H9 (cell line): ENCODE measurements around the gene MYL3. TPM values are rescaled to one million over a fixed set of nuclear protein-coding genes. Genes with fewer than 3 reads are reported as not detected.

Experiments
- DNase-seq: peaks from one replicate; pipeline ENCODE4 v3.0.0-alpha.2; 2017
- H2AFZ ChIP-seq: one replicate; pipeline ENCODE4 v1.6.1; 2013; ENCODE audit warnings: mild to moderate bottlenecking, low read length, control low read depth, moderate library complexity
- H2AK5ac ChIP-seq: 2 replicates; pipeline ENCODE4 v1.6.1; 2013; ENCODE audit warnings: low read length, control low read depth, mixed read lengths; ENCODE audit not compliant: insufficient read length
- H2BK120ac ChIP-seq: one replicate; pipeline ENCODE4 v1.6.1; 2013; ENCODE audit warnings: low read depth, mild to moderate bottlenecking, low read length, control low read depth, inconsistent platforms; ENCODE audit not compliant: poor library complexity, severe bottlenecking
- H2BK12ac ChIP-seq: 2 replicates; pipeline ENCODE4 v1.6.1; 2013; ENCODE audit warnings: low read length, control low read depth, mixed read lengths, low read depth; ENCODE audit not compliant: insufficient read length
- H2BK15ac ChIP-seq: 2 replicates; pipeline ENCODE4 v1.6.1; 2013; ENCODE audit warnings: low read depth, low read length, control low read depth
- H2BK20ac ChIP-seq: one replicate; pipeline ENCODE4 v1.6.1; 2013; ENCODE audit warnings: low read depth, mild to moderate bottlenecking, low read length, control low read depth, inconsistent platforms; ENCODE audit not compliant: poor library complexity, severe bottlenecking
- H2BK5ac ChIP-seq: 2 replicates; pipeline ENCODE4 v1.6.1; 2013; ENCODE audit warnings: low read length, control low read depth, mixed read lengths; ENCODE audit not compliant: insufficient read length
- H3K14ac ChIP-seq: 2 replicates; pipeline ENCODE4 v1.6.1; 2013; ENCODE audit warnings: low read length, control low read depth; ENCODE audit not compliant: insufficient read depth
- H3K18ac ChIP-seq: 2 replicates; pipeline ENCODE4 v1.6.1; 2013; ENCODE audit warnings: low read depth, mild to moderate bottlenecking, mixed read lengths, low read length, control low read depth; ENCODE audit not compliant: insufficient read length
- H3K23ac ChIP-seq: 2 replicates; pipeline ENCODE4 v1.6.1; 2013; ENCODE audit warnings: low read length, control low read depth, mixed read lengths, low read depth; ENCODE audit not compliant: insufficient read length
- H3K23me2 ChIP-seq: 2 replicates; pipeline ENCODE4 v1.6.1; 2013; ENCODE audit warnings: low read depth, mild to moderate bottlenecking, mixed read lengths, low read length, control low read depth; ENCODE audit not compliant: insufficient read length, poor library complexity, severe bottlenecking
- H3K27ac ChIP-seq: 2 replicates; pipeline ENCODE4 v1.5.1; 2013; ENCODE audit warnings: low read length, control low read depth, mixed read lengths, low read depth; ENCODE audit not compliant: insufficient read length
- H3K27me3 ChIP-seq: 2 replicates; pipeline ENCODE4 v1.6.1; 2013; ENCODE audit warnings: low read length, control low read depth, inconsistent platforms; ENCODE audit not compliant: insufficient read depth
- H3K4ac ChIP-seq: 2 replicates; pipeline ENCODE4 v1.6.1; 2013; ENCODE audit warnings: low read depth, mild to moderate bottlenecking, control low read depth, inconsistent platforms, low read length, moderate library complexity
- H3K4me1 ChIP-seq: 2 replicates; pipeline ENCODE4 v1.6.1; 2013; ENCODE audit warnings: low read length, control low read depth, inconsistent platforms; ENCODE audit not compliant: insufficient read depth
- H3K4me2 ChIP-seq: 2 replicates; pipeline ENCODE4 v1.6.1; 2013; ENCODE audit warnings: low read length, control low read depth, mixed read lengths; ENCODE audit not compliant: insufficient read length, insufficient read depth
- H3K56ac ChIP-seq: 2 replicates; pipeline ENCODE4 v1.6.1; 2013; ENCODE audit warnings: low read depth, mild to moderate bottlenecking, mixed read lengths, low read length, control low read depth; ENCODE audit not compliant: insufficient read length
- H3K79me1 ChIP-seq: 2 replicates; pipeline ENCODE4 v1.6.1; 2013; ENCODE audit warnings: low read depth, mild to moderate bottlenecking, moderate library complexity, low read length, control low read depth, inconsistent platforms; ENCODE audit not compliant: insufficient read depth, poor library complexity, severe bottlenecking
- H3K79me2 ChIP-seq: 2 replicates; pipeline ENCODE4 v1.6.1; 2013; ENCODE audit warnings: low read length, control low read depth, inconsistent platforms; ENCODE audit not compliant: insufficient read depth
- H3K9ac ChIP-seq: 2 replicates; pipeline ENCODE4 v1.6.1; 2013; ENCODE audit warnings: low read length, control low read depth, mixed read lengths; ENCODE audit not compliant: insufficient read length; ENCODE audit errors: extremely low read depth
- H3K9me3 ChIP-seq: one replicate; pipeline ENCODE4 v1.6.1; 2013; ENCODE audit warnings: low read depth, low read length, inconsistent platforms; ENCODE audit not compliant: control insufficient read depth
- H3T11ph ChIP-seq: one replicate; pipeline ENCODE4 v1.6.1; 2013; ENCODE audit warnings: mild to moderate bottlenecking, low read length, control low read depth, inconsistent platforms
- H4K20me1 ChIP-seq: one replicate; pipeline ENCODE4 v1.6.1; 2013; ENCODE audit not compliant: control insufficient read depth, insufficient read length, insufficient read depth
- H4K5ac ChIP-seq: 2 replicates; pipeline ENCODE4 v1.6.1; 2013; ENCODE audit warnings: low read depth, mild to moderate bottlenecking, mixed read lengths, low read length, control low read depth; ENCODE audit not compliant: insufficient read length
- H4K8ac ChIP-seq: replicated peaks from 2 replicates; pipeline ENCODE4 v1.6.1; 2013; ENCODE audit warnings: low read length, control low read depth, mixed read lengths, low read depth; ENCODE audit not compliant: insufficient read length
- H4K91ac ChIP-seq: 2 replicates; pipeline ENCODE4 v1.6.1; 2013; ENCODE audit warnings: low read depth, mild to moderate bottlenecking, moderate library complexity, mixed read lengths, low read length, control low read depth; ENCODE audit not compliant: insufficient read length
- H3K27ac Mint-ChIP-seq, 3 experiments: 2 replicates in 2 of 3; 3 replicates in 1 of 3; pipeline ENCODE4 v1.8.0; 2020 to 2021; ENCODE audit warnings: mixed read lengths in 3 of 3, mild to moderate bottlenecking in 1 of 3, moderate library complexity in 1 of 3
- H3K27me3 Mint-ChIP-seq: 2 replicates; pipeline ENCODE4 v1.8.0; 2021; ENCODE audit warnings: low read depth, mild to moderate bottlenecking, moderate library complexity, mixed read lengths
- H3K36me3 Mint-ChIP-seq, 3 experiments: 2 replicates in 2 of 3; 3 replicates in 1 of 3; pipeline ENCODE4 v1.8.0; 2020 to 2021; ENCODE audit warnings: low read depth in 3 of 3, mixed read lengths in 3 of 3; ENCODE audit not compliant: insufficient read depth in 1 of 3
- H3K4me1 Mint-ChIP-seq, 2 experiments: 2 replicates each; pipeline ENCODE4 v1.8.0; 2020; ENCODE audit warnings: mixed read lengths in 2 of 2
- H3K4me3 Mint-ChIP-seq, 2 experiments: 2 replicates in 1 of 2; 3 replicates in 1 of 2; pipeline ENCODE4 v1.8.0; 2020 to 2021; ENCODE audit warnings: mild to moderate bottlenecking in 2 of 2, mixed read lengths in 2 of 2, moderate library complexity in 1 of 2
- H3K9me3 Mint-ChIP-seq, 2 experiments: 2 replicates in 1 of 2; 3 replicates in 1 of 2; pipeline ENCODE4 v1.8.0; 2020; ENCODE audit warnings: mild to moderate bottlenecking in 2 of 2, mixed read lengths in 2 of 2, moderate library complexity in 1 of 2
- CTCF ChIP-seq: fragments of 200-600 bp; sonication (generic); conservative IDR thresholded peaks from 3 replicates; pipeline ENCODE4 v1.8.0; 2021; ENCODE audit warnings: antibody characterized with exemption, mild to moderate bottlenecking
- WGBS: extraction: QIAGEN DNeasy Blood & Tissue Kit; methylation state at CpG from one replicate; pipeline ENCODE4 v1.1.7; 2013; ENCODE audit warnings: missing lambda C conversion rate, low lambda C conversion rate, mixed read lengths; ENCODE audit not compliant: insufficient read length; ENCODE audit errors: extremely low coverage; 5-methylcytosine and 5-hydroxymethylcytosine counted together
- total RNA-seq: library from RNA; stranded (reverse); gene quantifications from 2 replicates; pipeline ENCODE4 v1.2.1, GENCODE V29; 2021

The MYL3 gene
- total RNA-seq, 1 experiment from 2014 or later: 0.24 TPM

GRCh38 chr3:46897031-46897430, 33.8 kb upstream of the MYL3 start:
- H2AFZ ChIP-seq: no peak overlapping the region
- TF ChIP-seq CTCF: no peak
- H3K4me1 Mint-ChIP-seq: peaks cover 3 to 7% of the 10 kb centered on the region in 2 experiments
- no peak for DNase-seq
- WGBS: no CpG with 5 or more reads among the region's 2 CpGs
- no peaks in the 10 kb centered on the region; a peak in 1 of 5 replicates for H3K9me3 Mint-ChIP-seq
- no peak overlapping the region for H3K56ac ChIP-seq
- H3K27me3 ChIP-seq: peaks cover 1% of the 10 kb centered on the region; the same call in 1 of the 2 replicates
- no peak overlapping the region for H4K5ac ChIP-seq
- peaks cover 8% of the 10 kb centered on the region for H3K23me2 ChIP-seq
- H3K27ac ChIP-seq: no peak overlapping the region
- H3K23ac ChIP-seq: no peak overlapping the region
- H2BK5ac ChIP-seq: no peak overlapping the region
- no peak overlapping the region for H2AK5ac ChIP-seq
- H4K8ac ChIP-seq: no peak overlapping the region
- no peaks in the 10 kb centered on the region for H3K79me1 ChIP-seq
- H3T11ph ChIP-seq: no peak overlapping the region
- no peak overlapping the region for H3K4ac ChIP-seq
- no peaks in the 10 kb centered on the region; the same call in 1 of the 2 replicates for H3K4me1 ChIP-seq
- no peak overlapping the region for H3K9ac ChIP-seq
- H3K4me2 ChIP-seq: no peak overlapping the region
- peaks cover 45% of the 10 kb centered on the region for H3K27me3 Mint-ChIP-seq
- no peaks in the 10 kb centered on the region for H3K36me3 Mint-ChIP-seq
- no peak overlapping the region for H2BK20ac ChIP-seq
- no peak overlapping the region for H2BK12ac ChIP-seq
- no peak overlapping the region for H3K18ac ChIP-seq
- H3K9me3 ChIP-seq: no peaks in the 10 kb centered on the region
- H3K27ac Mint-ChIP-seq: no peak overlapping the region
- no peak overlapping the region for H2BK120ac ChIP-seq
- no peak overlapping the region for H3K14ac ChIP-seq
- no peak overlapping the region for H2BK15ac ChIP-seq
- H4K91ac ChIP-seq: no peak overlapping the region
- no peaks in the 10 kb centered on the region for H3K79me2 ChIP-seq
- H3K4me3 Mint-ChIP-seq: no peak overlapping the region
- no peaks in the 10 kb centered on the region for H4K20me1 ChIP-seq
